Loucy (cell line): ENCODE results near the gene CLSTN1.

Source experiments
- H2AFZ ChIP-seq: fragments of 200-600 bp; sonication (generic); 2 replicates; pipeline ENCODE4 v1.6.0; 2016; ENCODE audit warnings: antibody characterized with exemption, mild to moderate bottlenecking, low read length, moderate library complexity
- H3F3A ChIP-seq: fragments of 200-600 bp; 2 replicates; pipeline ENCODE4 v1.6.0; 2016; ENCODE audit warnings: antibody characterized with exemption, low read depth, mild to moderate bottlenecking
- H3K27me3 ChIP-seq: fragments of 200-600 bp; sonication (generic); 2 replicates; pipeline ENCODE4 v1.6.1; 2014; ENCODE audit warnings: low read length, mild to moderate bottlenecking; ENCODE audit not compliant: insufficient read depth, poor library complexity, severe bottlenecking
- H3K36me3 ChIP-seq: fragments of 200-600 bp; sonication (generic); 2 replicates; pipeline ENCODE4 v1.6.1; 2016; ENCODE audit warnings: low read length; ENCODE audit not compliant: insufficient read depth
- H3K4me1 ChIP-seq: fragments of 200-600 bp; sonication (generic); 2 replicates; pipeline ENCODE4 v1.5.1; 2014; ENCODE audit warnings: low read length, mild to moderate bottlenecking; ENCODE audit not compliant: insufficient read depth, poor library complexity, severe bottlenecking
- H3K4me2 ChIP-seq: fragments of 200-600 bp; sonication (generic); 2 replicates; pipeline ENCODE4 v1.6.0; 2014; ENCODE audit warnings: antibody characterized with exemption, low read length, low read depth, mild to moderate bottlenecking; ENCODE audit not compliant: poor library complexity, severe bottlenecking
- H3K4me3 ChIP-seq: fragments of 200-600 bp; sonication (generic); 2 replicates; pipeline ENCODE4 v1.5.1; 2014; ENCODE audit warnings: low read length, mild to moderate bottlenecking, mixed read lengths; ENCODE audit not compliant: poor library complexity, severe bottlenecking
- H3K79me2 ChIP-seq: fragments of 200-600 bp; sonication (generic); 2 replicates; pipeline ENCODE4 v1.6.1; 2014; ENCODE audit warnings: low read length; ENCODE audit not compliant: insufficient read depth
- H3K9ac ChIP-seq: fragments of 200-600 bp; sonication (generic); 2 replicates; pipeline ENCODE4 v1.6.0; 2014; ENCODE audit warnings: mild to moderate bottlenecking, low read depth, low read length, moderate library complexity; ENCODE audit not compliant: poor library complexity, severe bottlenecking
- H3K9me2 ChIP-seq: fragments of 200-600 bp; sonication (generic); replicated peaks from 2 replicates; pipeline ENCODE4 v1.6.1; 2016; ENCODE audit warnings: low read depth, low read length, mixed read lengths
- H3K9me3 ChIP-seq: fragments of 200-600 bp; sonication (generic); 2 replicates; pipeline ENCODE4 v1.6.1; 2014; ENCODE audit warnings: mild to moderate bottlenecking, antibody characterized with exemption, low read length, low read depth; ENCODE audit not compliant: insufficient read depth
- H4K20me1 ChIP-seq: fragments of 200-600 bp; sonication (generic); 2 replicates; pipeline ENCODE4 v1.6.0; 2014; ENCODE audit warnings: antibody characterized with exemption, low read length, mild to moderate bottlenecking; ENCODE audit not compliant: insufficient read depth, poor library complexity, severe bottlenecking
- CTCF ChIP-seq: fragments of 200-600 bp; sonication (generic); conservative IDR thresholded peaks from 2 replicates; pipeline ENCODE4 v1.5.1; 2014; ENCODE audit warnings: mild to moderate bottlenecking, antibody characterized with exemption, low read length
- EZH2phosphoT487 ChIP-seq: fragments of 200-600 bp; IDR thresholded peaks from 2 replicates; pipeline ENCODE4 v1.6.1; 2018; ENCODE audit warnings: antibody characterized with exemption, mild to moderate bottlenecking, moderate library complexity, borderline replicate concordance

The CLSTN1 gene

DNA sequence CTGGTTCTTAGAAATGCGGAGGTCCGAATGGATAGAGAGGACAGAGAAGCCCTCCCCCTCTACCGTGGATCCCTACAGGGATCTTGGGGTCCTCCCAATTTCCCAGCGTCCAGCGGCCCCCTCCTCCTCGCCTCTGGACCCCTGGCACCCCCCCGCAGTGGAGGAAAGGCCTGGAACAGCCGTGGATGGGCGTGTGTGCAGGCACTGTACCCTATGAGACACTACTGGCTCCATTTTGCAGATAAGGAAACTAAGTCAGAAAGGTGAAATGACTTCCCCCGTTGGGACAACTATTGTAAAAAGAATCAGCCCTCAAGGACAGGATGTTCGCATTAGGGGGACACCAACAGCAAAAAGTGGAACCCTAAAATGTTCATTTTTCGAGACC is 931 bp upstream of the CLSTN1 start:
- H2AFZ ChIP-seq, result peak overlapping the region; percentile 56
- peak overlapping the region; percentile 70 for H3K4me2 ChIP-seq
- H3K9me2 ChIP-seq, result no peaks in the 10 kb centered on the region
- H3K79me2 ChIP-seq, result peaks cover 36% of the 10 kb centered on the region
- H3K27me3 ChIP-seq, result no peaks in the 10 kb centered on the region
- no peak overlapping the region for H3K9ac ChIP-seq
- H3K4me3 ChIP-seq, result peak overlapping the region; percentile 24
- no peaks in the 10 kb centered on the region for H3K36me3 ChIP-seq
- peaks cover 27% of the 10 kb centered on the region for H4K20me1 ChIP-seq
- H3K4me1 ChIP-seq, result peaks cover 43% of the 10 kb centered on the region
- H3F3A ChIP-seq, result peaks cover 11% of the 10 kb centered on the region; the same call in 1 of the 2 replicates
- TF ChIP-seq CTCF (no peak), EZH2phosphoT487 (no peak)
- no peaks in the 10 kb centered on the region for H3K9me3 ChIP-seq

- Histone ChIP-seq H3K9me2 (no peaks in the 10 kb centered on the region), H3K4me2 (no peak overlapping the region), H3F3A (peaks cover 11% of the 10 kb centered on the region; the same call in 1 of the 2 replicates), H2AFZ (peak overlapping the region; percentile 45; the same call in 1 of the 2 replicates), H3K36me3 (no peaks in the 10 kb centered on the region), H3K9me3 (no peaks in the 10 kb centered on the region), H3K27me3 (no peaks in the 10 kb centered on the region), H4K20me1 (peaks cover 34% of the 10 kb centered on the region), H3K9ac (peak overlapping the region; percentile 83), H3K4me3 (peak overlapping the region; percentile 77), H3K4me1 (peaks cover 49% of the 10 kb centered on the region), H3K79me2 (peaks cover 46% of the 10 kb centered on the region)
- TF ChIP-seq CTCF, result no peak
- TF ChIP-seq EZH2phosphoT487, result no peak
These were observed 147 bp downstream of the CLSTN1 start for GRCh38 chr1:9823693-9823942.

GRCh38 chr1:9822897-9823692 is 670 bp downstream of the CLSTN1 start:
- Histone ChIP-seq H3K36me3 (no peaks in the 10 kb centered on the region), H3K9me3 (no peaks in the 10 kb centered on the region), H3K4me3 (peak overlapping the region; percentile 77), H3K9me2 (no peaks in the 10 kb centered on the region), H3K4me2 (peak overlapping the region; percentile 88), H3F3A (peaks cover 11% of the 10 kb centered on the region; the same call in 1 of the 2 replicates), H2AFZ (peak overlapping the region; percentile 41; the same call in 1 of the 2 replicates), H3K4me1 (peaks cover 49% of the 10 kb centered on the region), H3K27me3 (no peaks in the 10 kb centered on the region), H4K20me1 (peaks cover 34% of the 10 kb centered on the region), H3K79me2 (peaks cover 52% of the 10 kb centered on the region), H3K9ac (peak overlapping the region; percentile 83)
- TF ChIP-seq CTCF (no peak), EZH2phosphoT487 (no peak)
